Activated CD4-positive, alpha-beta memory T cell treated with anti-CD3 and anti-CD28 coated beads for 36 hours (primary cell): Measurements from ENCODE around the gene KANSL1. TPM values are rescaled to one million over a fixed set of nuclear protein-coding genes. Genes with fewer than 3 reads are reported as not detected.

Experiments
- CTCF ChIA-PET: fragments of 350-600 bp; sonication (Branson Sonifier 250); formaldehyde crosslinking; loops from one replicate; lab custom pipeline; 2021; ENCODE audit warnings: antibody characterized with exemption, inconsistent platforms; lab: Charles Lee
- POLR2A ChIA-PET: fragments of 350-600 bp; sonication (Branson Sonifier 250); formaldehyde crosslinking; loops from one replicate; lab custom pipeline; 2021; ENCODE audit warnings: antibody characterized with exemption; lab: Charles Lee
- DNase-seq: peaks from one replicate; pipeline ENCODE4 v3.0.0-alpha.2; 2020
- H3K27ac Mint-ChIP-seq: one replicate; pipeline ENCODE4 v1.8.0; 2021; ENCODE audit warnings: mixed read lengths
- H3K27me3 Mint-ChIP-seq: one replicate; pipeline ENCODE4 v1.8.0; 2021; ENCODE audit warnings: mixed read lengths
- H3K36me3 Mint-ChIP-seq: one replicate; pipeline ENCODE4 v1.8.0; 2021; ENCODE audit warnings: mixed read lengths
- H3K4me1 Mint-ChIP-seq: one replicate; pipeline ENCODE4 v1.8.0; 2021; ENCODE audit warnings: low read depth, mixed read lengths
- H3K4me3 Mint-ChIP-seq: one replicate; pipeline ENCODE4 v1.8.0; 2021; ENCODE audit warnings: mild to moderate bottlenecking, mixed read lengths
- H3K9me3 Mint-ChIP-seq: one replicate; pipeline ENCODE4 v1.8.0; 2021; ENCODE audit warnings: mixed read lengths
- intact Hi-C: fragments of 100-400 bp; cut with micrococcal nuclease; formaldehyde crosslinking; loops from one replicate; pipeline ENCODE4 v1.15.1; 2023
- total RNA-seq, 2 experiments: library from RNA; stranded (reverse); gene quantifications; one replicate each; pipeline ENCODE4 v1.2.3, GENCODE V29; 2021

Gene KANSL1
- total RNA-seq, 2 experiments from 2014 or later: 57.3 to 63.8 TPM

- Mint-ChIP-seq H3K27ac (no peak overlapping the region), H3K27me3 (no peaks in the 10 kb centered on the region), H3K4me3 (no peak overlapping the region), H3K9me3 (no peaks in the 10 kb centered on the region), H3K4me1 (no peaks in the 10 kb centered on the region), H3K36me3 (no peaks in the 10 kb centered on the region)
- DNase-seq: no peak
- POLR2A ChIA-PET: no interaction called here
- intact Hi-C loops: no loop called here
- CTCF ChIA-PET: no interaction called here
Measured at GRCh38 chr17:45981306-45981705, 211.9 kb downstream of the KANSL1 start.

GRCh38 chr17:45980855-45981254 is 212.4 kb downstream of the KANSL1 start:
- intact Hi-C loops: no loop called here
- POLR2A ChIA-PET: no interaction called here
- Mint-ChIP-seq H3K27ac (no peak overlapping the region), H3K4me1 (no peaks in the 10 kb centered on the region), H3K4me3 (no peak overlapping the region), H3K27me3 (no peaks in the 10 kb centered on the region), H3K36me3 (no peaks in the 10 kb centered on the region), H3K9me3 (no peaks in the 10 kb centered on the region)
- DNase-seq: no peak
- CTCF ChIA-PET: no interaction called here

Other genes with a start within 250 kb of the KANSL1 start
- not detected for gene STH, start 194.2 kb downstream of the KANSL1 start, total RNA-seq
- 1 to 10 TPM; 2.0 to 4.1 TPM for gene LRRC37A, start 101.7 kb upstream of the KANSL1 start, total RNA-seq
- gene ARL17B, start 168.3 kb upstream of the KANSL1 start, total RNA-seq: 10 to 100 TPM; 21.2 to 23.3 TPM